CD4-positive, alpha-beta T cell treated with Interferon alpha-2 for 1 hour (primary cell): Measurements from ENCODE around the gene RASAL2.
"Not testable (repeated sequence)": the region's sequence is repeated elsewhere in the genome, so short reads cannot be mapped to it uniquely, and the experiment has no call there.

Experiments
- DNase-seq, 2 donors: peaks; one replicate each; pipeline ENCODE4 v3.0.0-alpha.2; 2020 to 2022

The RASAL2 gene

DNA sequence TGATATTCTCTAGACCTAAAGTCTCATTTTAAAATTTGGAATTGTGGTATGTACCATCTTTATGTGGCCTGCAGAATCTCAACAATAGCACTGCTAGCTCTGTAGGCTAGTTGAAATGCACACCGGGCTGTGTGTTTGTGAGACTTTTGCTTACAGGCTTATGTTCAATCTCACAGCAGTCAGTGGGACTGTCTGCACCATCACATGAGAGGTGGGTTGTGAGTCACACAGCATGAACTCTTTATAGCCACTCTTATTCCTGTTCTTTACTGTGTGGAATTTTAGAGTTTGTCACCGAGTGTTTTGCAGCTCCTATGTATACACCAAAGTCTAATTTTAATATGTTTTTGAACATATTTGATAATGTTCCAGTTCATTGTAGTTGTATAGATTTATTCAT is 74.6 kb downstream of the RASAL2 start:
- DNase-seq, result no peak

DNA sequence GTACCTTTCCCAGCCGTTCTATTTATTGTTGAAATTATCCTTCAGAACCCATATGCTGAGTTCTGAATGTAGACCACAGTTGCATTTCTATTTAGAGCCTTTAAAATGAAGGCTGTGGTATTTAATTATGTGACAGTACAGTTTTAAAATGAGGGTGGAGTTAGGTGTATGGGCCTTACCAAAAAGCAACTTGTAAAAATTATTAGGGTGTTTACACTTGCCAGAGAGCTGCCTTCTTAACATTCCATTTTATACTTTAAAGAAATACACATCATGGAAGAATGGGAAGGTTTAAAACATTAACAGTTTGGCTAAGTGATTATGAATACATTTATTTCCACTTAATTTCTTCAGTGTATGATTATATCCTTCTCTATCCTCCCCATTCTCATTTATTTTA is 75.7 kb downstream of the RASAL2 start:
- DNase-seq, result no peak

DNA sequence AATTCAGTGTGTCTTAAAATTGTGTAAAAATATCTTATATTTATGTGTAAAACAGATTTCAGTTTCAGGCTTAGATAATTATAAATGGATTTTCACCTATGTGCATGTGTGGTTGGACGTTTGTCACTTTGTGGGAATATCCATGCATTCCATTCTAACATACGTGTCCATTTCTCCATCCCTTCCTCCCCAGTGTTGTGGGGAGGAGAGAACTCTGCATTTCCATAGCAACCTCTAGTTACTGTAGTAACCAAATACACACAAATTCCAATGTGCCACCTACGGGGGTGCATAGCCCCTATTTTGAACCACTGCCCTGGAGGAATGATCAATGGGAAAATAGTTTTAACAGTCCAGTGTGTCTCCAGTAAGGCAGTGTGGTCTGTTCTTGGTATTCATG is 79.0 kb downstream of the RASAL2 start:
- no peak for DNase-seq

DNA sequence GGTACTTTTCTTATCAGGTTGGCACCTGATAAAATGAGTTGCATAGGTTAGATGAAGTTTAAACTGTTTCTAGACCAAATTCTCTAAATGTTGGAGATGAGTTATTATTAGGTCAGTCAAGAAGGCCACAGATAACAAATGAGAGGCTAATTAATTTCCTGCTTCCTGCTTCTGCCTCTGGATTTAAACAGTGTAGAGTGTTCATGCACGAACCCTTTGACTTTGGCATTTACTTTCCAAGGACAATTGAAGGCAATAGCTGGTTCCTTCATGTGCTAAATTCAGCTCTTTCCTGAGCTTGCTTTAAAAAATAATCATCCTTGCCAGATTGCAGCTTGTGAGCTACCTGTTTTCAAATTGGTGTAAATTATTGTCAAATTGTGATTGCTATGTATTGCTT is 80.6 kb downstream of the RASAL2 start:
- DNase-seq, result no peak

DNA sequence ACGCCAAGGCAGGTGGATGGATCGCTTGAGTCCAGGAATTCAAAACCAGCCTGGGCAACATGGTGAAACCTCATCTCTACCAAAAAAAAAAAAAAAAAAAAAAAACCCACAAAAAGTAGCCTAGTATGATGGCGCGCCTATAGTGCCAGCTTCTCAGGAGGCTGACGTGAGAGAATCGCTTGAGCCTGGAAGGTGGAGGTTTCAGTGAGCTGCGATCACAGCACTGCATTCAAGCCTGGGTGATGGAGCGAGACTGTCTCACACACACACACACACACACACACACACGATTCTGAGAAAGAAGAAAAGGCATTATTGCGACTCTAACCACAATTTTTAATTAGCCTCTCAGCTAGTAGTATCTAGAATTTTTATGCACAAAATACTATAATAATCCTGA is 86.5 kb downstream of the RASAL2 start:
- no peak for DNase-seq

DNA sequence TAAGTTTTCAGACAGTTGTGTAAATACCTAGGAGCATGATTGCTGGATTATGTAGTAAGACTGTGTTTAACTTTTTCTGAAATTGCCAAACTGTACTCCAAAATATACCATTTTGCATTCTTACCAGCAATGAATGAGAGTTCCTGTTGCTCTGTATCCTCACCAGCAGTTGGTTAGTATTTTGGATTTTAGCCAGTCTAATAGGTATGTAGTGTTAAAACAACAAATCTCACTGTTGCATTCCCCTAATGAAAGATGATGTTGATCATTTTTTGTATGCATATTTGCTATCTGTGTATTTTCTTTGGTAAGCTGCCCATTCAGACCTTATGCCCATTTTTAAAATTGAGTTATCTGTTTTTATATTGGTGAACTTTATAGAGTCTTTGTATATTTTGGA is 89.9 kb downstream of the RASAL2 start:
- no peak for DNase-seq

DNA sequence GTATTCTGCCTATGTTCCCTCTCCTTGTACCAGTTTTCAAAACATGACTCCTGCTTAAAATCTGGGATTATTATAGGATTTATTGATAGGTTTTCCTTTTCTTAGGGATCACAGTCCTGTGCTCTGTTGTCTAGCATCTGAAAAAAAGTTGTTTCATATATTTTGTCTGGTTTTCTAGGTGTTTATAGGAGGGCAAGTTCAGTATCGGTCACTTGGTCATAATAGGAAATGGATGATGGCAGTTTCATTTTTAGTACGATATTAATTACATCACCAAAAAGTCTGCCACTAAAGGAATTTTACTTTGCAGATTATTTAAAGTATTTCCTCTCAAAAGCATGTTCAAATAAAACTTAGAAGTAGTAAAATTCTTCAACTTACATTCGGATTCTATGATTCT is 94.4 kb downstream of the RASAL2 start:
- no peak for DNase-seq

DNA sequence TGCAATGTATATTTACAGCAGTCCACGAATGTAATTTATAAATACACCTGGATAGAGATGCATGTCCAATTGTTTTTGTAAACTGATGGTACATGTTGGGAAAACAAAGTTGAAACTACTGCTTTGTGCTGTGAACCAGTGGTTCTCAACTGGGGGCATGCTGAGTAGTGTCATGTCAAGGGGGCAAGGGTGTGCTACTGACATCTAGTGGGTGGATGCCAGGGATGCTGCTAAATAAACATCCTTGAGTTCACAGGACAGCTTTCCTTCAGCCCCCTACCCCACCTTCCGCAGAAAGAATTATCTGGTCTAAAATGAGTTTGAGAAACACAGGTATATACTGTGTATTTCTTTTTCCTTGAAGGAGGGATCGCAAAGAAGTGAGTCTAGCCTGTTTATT is 95.9 kb downstream of the RASAL2 start:
- DNase-seq, result no peak

DNA sequence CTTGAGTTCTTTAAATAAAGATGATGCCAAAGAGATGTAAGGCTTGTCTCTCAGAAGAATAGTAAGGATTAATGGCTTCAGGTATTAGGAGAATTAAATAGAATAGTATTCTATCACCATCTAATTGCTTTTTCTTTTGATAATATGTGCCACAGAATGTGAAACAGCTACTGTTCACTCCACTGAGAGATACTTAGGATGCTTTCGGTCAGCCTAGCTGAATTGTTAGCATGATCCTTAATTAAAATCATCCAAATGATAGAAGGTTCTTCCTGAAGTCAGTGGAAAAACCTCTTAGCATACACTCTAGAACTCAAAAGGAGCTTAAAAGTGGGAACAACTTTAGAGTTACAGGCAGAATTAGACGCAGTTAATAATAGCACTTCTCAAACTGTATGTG is 97.0 kb downstream of the RASAL2 start:
- DNase-seq, result no peak

DNA sequence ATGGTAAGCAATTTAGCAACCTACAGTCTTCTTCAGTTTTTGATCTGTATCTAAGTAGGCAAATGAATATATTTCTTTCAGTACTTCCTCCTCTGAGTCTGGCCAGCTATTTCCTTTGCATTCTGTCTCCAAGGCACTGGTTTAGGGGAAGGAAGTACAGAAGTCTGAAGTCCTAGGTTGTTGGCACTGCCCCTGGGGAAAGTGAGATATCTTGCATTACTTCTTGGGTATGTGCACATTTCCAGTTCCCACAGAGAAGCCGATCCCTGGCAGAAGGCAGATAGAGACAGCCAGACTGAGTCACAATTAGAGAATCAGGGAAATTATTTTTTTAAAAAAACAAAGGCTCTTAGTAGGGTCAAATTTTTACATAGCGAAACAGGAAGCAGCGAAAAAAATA is 98.8 kb downstream of the RASAL2 start:
- DNase-seq, result no peak

DNA sequence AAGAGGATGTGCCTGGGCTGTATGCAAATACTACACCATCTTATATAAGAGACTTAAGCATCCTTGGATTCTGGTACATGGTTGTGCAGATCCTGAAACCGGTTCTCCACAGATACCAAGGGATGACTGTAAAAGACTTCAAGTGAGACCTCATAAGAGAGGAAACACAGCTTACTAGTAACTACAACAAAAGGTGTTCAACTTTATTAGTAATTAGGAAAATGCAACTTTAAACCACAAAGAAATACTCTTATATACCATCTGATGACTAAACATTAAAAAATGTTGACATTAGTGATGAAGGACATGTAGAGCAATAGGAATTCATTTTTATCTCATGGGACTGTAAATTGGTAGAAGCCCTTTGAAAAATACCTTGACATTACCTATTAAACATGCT is 102.7 kb downstream of the RASAL2 start:
- DNase-seq, result no peak

DNA sequence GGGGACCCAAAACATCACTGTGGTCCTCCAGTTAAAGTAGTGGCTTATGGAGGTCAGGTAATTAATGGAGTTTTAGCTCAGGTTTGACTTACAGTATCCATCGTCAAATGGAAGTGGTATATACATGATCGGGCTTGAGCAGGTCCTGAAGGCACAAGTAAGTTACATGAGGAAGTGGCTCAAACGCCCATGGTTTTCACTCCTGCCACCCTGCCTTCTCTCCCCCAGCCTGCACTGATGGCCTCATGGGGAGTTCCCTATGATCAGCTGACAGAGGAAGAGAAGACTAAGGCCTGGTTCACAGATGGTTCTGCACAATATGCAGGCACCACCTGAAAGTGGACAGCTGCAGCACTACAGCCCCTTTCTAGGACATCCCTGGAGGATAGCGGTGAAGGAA is 108.2 kb downstream of the RASAL2 start:
- not testable (repeated sequence) for DNase-seq

DNA sequence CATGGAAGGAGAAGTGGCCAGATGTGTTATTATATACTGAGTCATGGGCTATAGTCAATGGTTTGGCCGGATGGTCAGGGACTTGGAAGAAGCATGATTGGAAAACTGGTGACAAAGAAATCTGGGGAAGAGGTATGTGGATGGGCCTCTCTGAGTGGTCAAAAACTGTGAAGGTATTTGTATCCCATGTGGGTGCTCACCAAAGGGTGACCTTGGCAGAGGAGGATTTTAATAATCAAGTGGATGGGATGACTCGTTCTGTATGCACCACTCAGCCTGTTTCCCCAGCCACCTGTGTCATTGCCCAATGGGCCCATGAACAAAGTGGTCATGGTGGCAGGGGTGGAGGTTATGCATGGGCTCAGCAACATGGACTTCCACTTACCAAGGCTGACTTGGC is 108.6 kb downstream of the RASAL2 start:
- not testable (repeated sequence) for DNase-seq

DNA sequence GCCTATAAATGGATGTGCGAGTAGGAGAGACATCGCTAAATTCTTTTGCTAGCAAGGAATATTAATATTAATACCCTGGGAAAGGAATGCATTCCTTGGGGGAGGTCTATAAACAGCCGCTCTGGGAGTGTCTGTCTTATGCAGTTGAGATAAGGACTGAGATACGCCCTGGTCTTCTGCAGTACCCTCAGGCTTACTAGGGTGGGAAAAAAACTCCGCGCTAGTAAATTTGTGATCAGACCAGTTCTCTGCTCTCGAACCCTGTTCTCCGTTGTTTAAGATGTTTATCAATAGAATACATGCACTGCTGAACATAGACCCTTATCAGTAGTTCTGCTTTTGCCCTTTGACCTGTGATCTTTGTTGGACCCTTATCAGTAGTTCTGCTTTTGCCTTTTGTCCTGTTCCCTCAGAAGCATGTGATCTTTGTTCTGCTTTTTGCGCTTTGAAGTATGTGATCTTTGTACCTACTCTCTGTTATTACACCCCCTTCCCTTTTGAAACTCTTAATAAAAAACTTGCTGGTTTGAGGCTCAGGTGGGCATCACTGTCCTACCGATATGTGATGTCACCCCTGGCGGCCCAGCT is 114.5 kb downstream of the RASAL2 start:
- DNase-seq, result not testable (repeated sequence)

DNA sequence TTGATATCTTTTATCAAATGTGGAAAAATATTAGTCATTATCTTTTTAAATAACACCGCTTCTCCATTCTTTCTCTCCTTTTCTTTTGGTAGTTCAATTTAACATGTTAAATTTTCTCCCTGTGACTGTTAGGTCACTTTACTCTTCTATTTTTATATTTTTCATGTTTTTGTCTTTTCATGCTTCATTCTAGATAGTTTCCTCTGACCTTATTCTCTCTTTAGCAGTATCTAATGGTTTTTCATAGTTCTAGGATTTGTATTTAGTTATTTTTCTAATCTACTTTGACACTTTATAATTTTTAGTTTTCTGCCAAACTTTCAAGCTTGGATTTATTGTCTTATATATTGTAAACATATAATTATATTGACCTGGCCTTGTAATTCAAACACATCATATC is 116.0 kb downstream of the RASAL2 start:
- DNase-seq, result no peak

DNA sequence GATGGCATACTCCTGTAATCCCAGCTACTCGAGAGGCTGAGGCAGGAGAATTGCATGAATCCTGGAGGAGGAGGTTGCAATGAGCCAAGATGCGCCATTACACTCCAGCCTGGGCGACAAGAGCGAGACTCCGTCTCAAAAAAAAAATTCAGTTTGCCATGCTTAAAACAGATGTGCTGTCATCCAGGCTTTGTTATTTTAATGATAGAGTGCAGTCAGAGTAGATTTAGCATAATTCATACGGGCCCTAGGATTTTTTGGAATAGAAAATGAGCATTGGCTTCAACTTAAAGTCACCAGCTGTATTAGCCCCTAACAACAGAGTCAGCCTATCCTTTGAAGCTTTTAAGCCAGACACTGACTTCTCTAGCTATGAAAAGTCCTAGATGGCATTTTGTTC is 124.6 kb downstream of the RASAL2 start:
- no peak for DNase-seq

DNA sequence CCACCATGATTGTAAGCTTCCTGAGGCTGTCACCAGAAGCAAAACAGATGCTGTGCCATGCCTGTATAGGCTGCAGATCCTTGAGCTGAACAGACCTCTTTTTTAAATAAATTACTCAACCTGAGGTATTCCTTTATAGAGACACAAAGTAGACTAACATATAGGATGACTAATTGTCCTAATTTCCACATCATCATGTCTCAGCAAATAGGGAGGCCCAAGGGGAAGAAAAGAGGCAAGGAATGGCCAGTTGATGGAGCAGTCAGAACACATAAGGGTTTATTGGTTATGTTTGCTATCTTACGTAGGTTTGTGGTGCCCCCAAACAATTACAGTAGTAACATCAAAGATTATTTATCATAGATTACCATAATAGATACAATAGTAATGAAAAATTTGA is 126.2 kb downstream of the RASAL2 start:
- DNase-seq, result no peak

DNA sequence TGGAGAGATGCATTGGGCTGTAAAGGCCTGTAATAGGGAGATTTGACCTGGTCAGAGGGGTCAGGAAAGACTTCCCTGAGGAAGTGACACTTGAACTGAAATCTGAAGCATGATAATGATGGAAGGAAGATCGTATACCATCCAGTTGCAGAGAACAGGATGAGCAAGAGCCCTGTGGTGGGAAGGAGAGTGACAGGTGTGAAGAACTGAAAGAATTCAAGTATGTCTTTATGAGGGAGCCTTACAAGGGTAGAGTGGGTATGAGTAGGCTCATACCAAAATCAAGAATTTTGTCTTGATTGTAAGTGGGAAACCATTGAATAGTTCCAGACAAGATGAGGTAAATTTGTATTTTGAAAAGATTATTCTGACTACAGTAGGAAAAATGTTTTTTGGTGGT is 129.4 kb downstream of the RASAL2 start:
- DNase-seq, result no peak

DNA sequence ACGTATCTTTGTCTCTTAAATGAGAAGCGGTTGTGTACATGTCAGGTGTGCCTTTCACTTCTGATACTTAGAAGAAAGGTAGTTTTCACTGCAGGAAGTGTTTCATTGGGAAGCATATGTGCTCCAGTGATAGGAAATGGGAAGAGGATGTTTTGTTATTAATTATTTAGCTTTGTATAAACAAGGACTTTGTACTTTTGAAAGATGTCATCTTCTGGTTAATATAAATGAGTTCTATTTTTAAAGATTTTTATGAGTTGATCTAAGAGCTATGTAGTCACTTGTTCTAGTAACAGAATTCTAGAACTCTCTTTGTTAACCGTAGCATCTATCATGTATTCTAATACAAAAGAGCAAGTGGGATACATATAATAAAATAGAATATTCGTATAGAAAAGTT is 130.5 kb downstream of the RASAL2 start:
- no peak for DNase-seq

DNA sequence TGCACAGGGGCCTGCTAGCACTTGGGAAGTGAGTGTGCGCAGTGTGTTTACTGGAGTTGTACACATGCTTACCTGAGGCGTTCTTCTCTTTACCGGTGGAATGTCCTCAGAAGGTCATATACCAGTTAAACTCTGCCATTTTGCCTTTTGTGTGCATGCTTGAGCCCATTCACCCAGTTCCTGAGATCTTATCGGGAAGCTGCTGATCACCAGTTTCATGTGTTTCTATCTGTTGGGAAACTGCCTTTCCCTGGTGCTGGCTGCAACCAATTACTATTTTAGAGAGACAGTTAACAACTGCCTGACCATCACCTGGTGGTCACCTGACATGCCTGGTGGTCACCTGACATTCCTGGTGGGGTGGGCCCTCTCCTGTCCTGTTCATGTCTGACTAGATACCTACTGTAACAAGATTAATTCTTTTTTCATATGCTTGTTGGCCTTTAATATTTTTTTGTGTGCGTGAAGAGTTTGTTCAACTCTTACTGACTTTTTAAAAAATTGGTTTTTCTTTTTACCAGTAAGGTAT is 137.0 kb downstream of the RASAL2 start:
- DNase-seq, result no peak

DNA sequence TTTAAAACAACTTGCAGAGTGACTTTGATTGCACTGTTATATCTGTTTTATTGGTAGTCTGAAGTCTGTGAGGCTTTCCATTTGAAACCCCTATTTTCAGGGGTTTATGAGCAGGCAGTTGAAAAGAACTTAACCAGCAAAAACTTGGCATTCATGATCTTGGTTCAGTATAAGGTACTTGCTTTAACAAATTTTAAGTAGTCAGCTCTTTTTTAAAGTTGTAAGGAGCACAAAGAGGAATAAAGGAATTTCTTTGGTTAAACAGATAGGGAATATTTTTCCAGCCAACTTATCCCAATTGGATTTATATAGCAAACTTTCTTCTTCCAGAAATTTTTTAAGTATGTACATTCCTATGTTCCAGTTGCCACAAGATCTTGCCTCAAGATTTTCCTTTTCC is 138.2 kb downstream of the RASAL2 start:
- no peak for DNase-seq

DNA sequence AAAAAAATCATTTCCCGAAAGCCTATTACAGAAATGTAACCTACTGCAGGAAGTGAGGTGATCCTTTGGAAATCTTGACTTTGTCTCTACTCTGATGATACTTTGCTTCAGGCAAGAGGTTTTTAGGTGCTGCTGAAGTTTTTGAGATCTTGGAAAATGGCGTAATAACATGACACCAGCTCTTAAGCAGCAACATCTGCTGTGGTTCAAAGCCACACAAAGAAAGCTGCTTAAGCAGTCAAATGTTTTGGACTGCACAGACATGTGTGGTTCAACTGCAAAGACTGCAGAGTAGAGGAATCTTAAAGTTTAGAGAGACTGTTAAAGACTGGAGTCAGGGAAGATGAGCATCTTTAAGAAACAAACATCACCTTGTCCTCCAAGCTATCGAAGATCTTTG is 139.0 kb downstream of the RASAL2 start:
- no peak for DNase-seq

DNA sequence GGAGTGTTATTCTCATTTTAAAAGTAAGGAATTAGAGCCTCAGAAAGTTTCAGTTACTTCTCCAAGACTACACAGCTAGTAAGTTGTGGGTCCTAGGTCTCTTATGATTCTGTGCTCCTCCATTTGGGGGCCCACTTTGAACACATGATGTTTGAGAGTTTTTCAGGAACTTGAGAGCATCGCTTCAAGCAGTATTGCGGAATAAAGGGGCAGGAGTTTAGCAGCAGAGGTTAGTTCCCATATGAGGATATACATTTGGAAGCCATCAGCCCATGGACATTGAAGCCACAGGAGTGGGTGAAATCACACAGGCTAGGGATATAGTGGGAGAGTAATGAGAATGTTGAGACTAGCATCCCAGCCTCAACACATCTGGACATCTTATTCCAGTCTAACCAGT is 143.2 kb downstream of the RASAL2 start:
- DNase-seq, result no peak

DNA sequence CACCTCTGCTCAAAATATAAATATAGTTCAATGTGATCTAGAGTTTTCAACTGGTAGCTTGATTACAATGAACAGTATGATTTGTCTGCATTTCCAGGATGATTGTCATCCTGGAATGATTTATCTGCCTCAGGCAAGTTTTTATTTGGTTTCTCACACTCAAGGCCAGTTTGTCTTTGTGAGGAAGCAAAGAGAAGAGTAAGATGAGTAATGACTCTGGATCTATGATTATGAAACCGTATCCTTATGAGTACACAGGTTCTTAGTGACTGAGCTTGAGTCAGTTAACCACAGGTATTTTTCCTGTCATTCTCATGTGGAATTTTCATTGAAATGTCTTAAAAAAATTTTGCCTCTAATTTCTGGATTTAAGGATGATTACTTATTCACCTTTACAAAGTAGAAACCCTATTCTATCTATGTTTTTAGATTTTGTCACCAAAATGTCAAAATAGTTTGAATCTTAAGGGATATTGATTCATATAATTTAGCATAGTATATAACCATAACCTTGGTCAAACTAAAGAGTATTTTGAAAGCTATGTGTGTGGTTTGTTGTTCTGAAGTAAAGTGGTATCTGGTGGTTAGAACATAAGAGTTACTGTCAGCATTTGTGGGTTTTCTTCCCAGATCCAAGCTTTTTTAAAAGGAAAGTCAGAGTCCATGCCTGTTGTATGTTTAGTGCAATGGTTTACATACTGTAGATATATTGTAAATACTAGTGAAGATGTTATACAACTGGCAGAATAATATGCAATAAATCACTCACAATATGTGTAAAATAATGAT is 145.0 kb downstream of the RASAL2 start:
- DNase-seq, result no peak

DNA sequence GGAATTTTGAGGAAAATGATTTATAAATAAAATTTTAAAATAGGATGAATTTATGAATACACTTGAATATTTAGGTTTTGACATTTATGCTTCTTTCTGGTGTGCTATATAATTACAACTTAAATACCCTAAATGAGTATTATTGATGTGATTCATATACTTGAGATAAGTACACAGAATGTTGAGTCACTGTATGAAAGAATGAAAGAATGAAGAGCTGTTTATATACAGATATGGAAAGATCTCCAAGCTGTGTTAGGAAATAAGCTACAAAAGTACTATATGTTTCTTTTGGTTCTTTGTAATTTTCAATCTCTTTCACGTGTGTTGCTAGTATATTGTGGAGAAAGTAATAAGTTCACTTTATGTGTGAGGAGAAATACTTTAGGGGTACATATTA is 147.2 kb downstream of the RASAL2 start:
- DNase-seq, result no peak
